NCI-H2196 (cell line): Measurements from ENCODE around the gene RNF34.
A peak's percentile ranks its signal among the peaks of the same experiment; 100 is the strongest.

Experiments used
- DNase-seq: peaks from one replicate; lab custom pipeline; 2025; ENCODE audit not compliant: unreplicated experiment; lab: John Stamatoyannopoulos, UW

The RNF34 gene

GRCh38 chr12:121465921-121466793 lies 66.2 kb downstream of the RNF34 start:
- DNase-seq, result no peak

GRCh38 chr12:121466794-121467637 lies 67.1 kb downstream of the RNF34 start:
- peak; percentile 93 for DNase-seq

- DNase-seq, result peak; percentile 34
These were observed 68.0 kb downstream of the RNF34 start for GRCh38 chr12:121467638-121468498.

- no peak for DNase-seq
These were observed 68.5 kb downstream of the RNF34 start for GRCh38 chr12:121468499-121468801.

GRCh38 chr12:121470751-121471150 lies 70.8 kb downstream of the RNF34 start:
- DNase-seq, result no peak

- DNase-seq, result no peak
These were observed 72.4 kb downstream of the RNF34 start for GRCh38 chr12:121472150-121472905.
